ENCODE measurements around the gene DCTN4.
A peak's percentile ranks its signal among the peaks of the same experiment; 100 is the strongest.

Gene DCTN4

DNA sequence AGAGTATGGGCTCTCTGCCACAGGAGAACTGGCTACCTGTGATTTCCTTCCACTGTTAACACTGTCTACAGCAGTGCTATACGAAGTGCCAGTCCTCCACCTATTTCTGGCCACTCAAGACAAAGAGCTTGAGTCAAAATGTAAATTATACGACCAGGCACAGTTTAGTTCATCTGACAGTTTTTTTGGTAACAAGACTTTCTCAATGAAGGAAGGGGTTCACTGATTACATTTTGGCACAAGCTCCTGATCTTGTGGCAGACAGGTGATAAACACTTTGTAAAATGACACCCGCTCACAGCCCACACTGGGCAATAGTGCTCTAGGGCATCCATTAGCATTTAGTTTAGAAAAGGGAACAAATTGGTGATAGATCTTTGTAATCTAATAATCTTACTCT, 66.5 kb downstream of the DCTN4 start:
- DNase-seq (ENCODE audit: low read depth) = no peak
- TF ChIP-seq, protein P1, sequence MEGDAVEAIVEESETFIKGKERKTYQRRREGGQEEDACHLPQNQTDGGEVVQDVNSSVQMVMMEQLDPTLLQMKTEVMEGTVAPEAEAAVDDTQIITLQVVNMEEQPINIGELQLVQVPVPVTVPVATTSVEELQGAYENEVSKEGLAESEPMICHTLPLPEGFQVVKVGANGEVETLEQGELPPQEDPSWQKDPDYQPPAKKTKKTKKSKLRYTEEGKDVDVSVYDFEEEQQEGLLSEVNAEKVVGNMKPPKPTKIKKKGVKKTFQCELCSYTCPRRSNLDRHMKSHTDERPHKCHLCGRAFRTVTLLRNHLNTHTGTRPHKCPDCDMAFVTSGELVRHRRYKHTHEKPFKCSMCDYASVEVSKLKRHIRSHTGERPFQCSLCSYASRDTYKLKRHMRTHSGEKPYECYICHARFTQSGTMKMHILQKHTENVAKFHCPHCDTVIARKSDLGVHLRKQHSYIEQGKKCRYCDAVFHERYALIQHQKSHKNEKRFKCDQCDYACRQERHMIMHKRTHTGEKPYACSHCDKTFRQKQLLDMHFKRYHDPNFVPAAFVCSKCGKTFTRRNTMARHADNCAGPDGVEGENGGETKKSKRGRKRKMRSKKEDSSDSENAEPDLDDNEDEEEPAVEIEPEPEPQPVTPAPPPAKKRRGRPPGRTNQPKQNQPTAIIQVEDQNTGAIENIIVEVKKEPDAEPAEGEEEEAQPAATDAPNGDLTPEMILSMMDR (conservative IDR thresholded peaks at IDR 0.05; ENCODE audit: control insufficient read depth, insufficient read depth, low read depth, low read length) = no peak
- H3K4me3 ChIP-seq (ENCODE audit: control insufficient read depth, low read depth, low read length) = no peak overlapping the region

DNA sequence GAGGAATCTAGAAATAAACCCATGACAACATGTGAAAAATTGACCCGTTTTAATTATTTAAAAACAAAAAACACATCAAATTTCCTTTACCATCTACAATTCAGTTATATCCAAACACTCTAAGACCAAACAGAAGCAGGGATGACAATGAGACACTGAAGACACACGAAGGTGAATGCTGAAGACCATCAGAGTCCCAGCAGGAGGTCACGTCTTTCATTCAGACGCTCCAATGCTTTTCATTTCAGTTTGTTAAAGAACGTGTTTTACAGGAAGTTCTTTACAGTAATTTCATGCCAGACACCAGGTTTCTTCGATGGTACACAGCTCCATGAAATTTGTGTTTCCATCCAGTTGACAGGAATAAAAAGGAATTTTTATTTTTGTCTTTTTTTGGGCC, 68.1 kb downstream of the DCTN4 start:
- no peak overlapping the region for H3K4me3 ChIP-seq (ENCODE audit: control insufficient read depth, low read depth, low read length)
- TF ChIP-seq, protein P1 (conservative IDR thresholded peaks at IDR 0.05; ENCODE audit: control insufficient read depth, insufficient read depth, low read depth, low read length) = no peak
- no peak for DNase-seq (ENCODE audit: low read depth)

DNA sequence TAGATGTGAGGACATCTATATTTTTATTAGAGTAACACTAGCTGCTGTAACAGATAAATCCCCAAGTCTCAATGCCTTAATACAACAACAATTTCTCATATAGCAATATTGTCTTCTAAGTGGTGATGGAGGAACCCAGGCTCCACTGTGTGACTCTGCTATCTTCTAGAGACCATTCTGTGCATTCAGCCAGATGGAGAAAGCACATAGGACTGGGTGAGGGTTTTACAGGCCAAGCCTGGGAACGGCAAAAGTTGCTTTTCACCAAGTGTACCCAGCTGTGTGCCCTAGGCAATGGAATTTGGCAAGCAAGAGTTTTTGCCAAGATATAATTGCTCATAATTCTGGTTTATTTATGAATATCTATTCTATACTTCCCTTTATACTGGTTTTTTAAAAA, 69.7 kb downstream of the DCTN4 start:
- TF ChIP-seq, protein P1 (conservative IDR thresholded peaks at IDR 0.05; ENCODE audit: control insufficient read depth, insufficient read depth, low read depth, low read length) = no peak
- no peak overlapping the region for H3K4me3 ChIP-seq (ENCODE audit: control insufficient read depth, low read depth, low read length)
- DNase-seq (ENCODE audit: low read depth) = no peak

DNA sequence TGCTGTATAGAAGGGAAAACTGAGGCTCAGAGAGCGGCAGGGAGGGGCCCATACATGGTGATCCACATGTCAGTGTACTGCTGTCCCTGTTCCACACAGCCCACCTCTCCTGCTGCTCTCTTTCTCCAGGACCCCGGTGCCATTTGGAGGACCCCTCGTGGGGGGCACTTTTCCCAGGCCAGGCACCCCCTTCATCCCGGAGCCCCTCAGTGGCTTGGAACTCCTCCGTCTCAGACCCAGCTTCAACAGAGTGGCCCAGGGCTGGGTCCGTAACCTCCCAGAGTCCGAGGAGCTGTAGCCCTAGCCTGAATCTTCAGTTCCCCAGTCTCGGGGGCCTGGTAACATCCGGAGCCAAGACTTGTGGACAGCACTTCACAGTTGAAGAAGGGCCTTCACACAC, 82.2 kb downstream of the DCTN4 start:
- H3K4me3 ChIP-seq (ENCODE audit: control insufficient read depth, low read depth, low read length) = no peak overlapping the region
- TF ChIP-seq, protein P1 (conservative IDR thresholded peaks at IDR 0.05; ENCODE audit: control insufficient read depth, insufficient read depth, low read depth, low read length) = no peak
- no peak for DNase-seq (ENCODE audit: low read depth)

DNA sequence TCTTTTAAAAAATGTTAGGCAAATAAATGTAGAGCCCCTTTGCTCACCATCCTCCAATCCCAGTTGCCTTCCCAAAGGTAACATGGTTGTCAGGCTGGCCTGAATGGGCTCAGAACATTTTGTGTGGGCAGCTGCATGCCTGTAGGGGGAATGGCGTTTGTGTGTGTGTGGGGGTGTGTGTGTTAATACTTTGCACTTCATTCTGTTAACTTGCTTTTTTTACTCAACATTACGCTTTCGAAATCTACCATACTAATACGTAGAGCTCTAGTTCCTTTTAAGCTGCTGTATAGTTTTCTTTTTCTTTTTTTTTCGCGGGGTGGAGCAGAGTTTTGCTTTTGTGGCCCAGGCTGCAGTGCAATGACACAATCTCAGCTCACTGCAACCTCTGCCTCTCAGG, 83.7 kb downstream of the DCTN4 start:
- TF ChIP-seq, protein P1 (conservative IDR thresholded peaks at IDR 0.05; ENCODE audit: control insufficient read depth, insufficient read depth, low read depth, low read length) = no peak
- H3K4me3 ChIP-seq (ENCODE audit: control insufficient read depth, low read depth, low read length) = no peak overlapping the region
- DNase-seq (ENCODE audit: low read depth) = no peak

DNA sequence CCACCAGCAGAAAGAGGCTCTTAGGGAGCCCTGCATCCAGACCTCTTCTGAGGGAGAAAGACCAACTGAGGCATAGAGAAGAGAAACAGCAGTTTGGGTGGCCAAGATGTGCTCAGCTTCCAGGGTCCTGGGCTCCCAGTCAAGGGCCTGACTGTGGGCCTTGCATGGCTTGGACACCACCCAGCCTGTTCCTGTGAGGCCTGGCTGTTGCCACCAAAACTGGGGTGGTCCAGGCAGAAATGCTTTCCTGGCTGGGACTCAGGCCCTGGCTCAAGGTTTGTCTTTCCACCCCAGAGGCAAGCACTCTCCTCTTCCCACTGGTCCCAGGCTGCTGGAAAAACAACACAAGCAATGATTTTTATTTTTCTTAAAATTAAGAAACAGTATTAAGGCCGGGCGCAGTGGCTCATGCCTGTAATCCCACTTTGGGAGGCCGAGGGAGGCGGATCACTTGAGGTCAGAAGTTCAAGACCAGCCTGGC, 84.4 kb downstream of the DCTN4 start:
- no peak for DNase-seq (ENCODE audit: low read depth)
- no peak overlapping the region for H3K4me3 ChIP-seq (ENCODE audit: control insufficient read depth, low read depth, low read length)
- TF ChIP-seq, protein P1 (conservative IDR thresholded peaks at IDR 0.05; ENCODE audit: control insufficient read depth, insufficient read depth, low read depth, low read length) = no peak

DNA sequence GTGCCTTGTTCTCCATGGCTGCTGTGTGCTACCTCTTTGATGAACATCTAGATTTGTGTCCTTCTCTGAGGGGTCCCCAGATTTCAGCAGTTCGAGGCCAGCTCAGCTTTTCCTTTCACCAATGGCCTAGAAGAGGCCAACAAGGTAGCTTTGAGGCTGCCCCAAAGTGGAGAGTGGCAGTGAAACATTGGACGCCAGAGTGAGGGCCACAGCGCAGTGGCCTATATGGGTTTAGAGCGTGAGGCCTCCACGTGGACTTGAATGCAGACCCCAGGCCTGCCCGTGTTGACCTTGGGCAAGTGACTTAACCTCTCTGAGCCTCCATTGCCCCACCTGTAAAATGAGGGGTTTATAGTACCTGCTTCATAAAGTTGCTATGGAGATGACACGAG, 85.9 kb downstream of the DCTN4 start:
- peak overlapping the region; percentile 45 for H3K4me3 ChIP-seq (ENCODE audit: control insufficient read depth, low read depth, low read length)
- DNase-seq (ENCODE audit: low read depth) = no peak
- TF ChIP-seq, protein P1 (conservative IDR thresholded peaks at IDR 0.05; ENCODE audit: control insufficient read depth, insufficient read depth, low read depth, low read length) = no peak

Data from fibroblast of mammary gland (primary cell).